ENCODE results near the gene GOLGA8B. TPM values are rescaled to one million over a fixed set of nuclear protein-coding genes. Genes with fewer than 3 reads are reported as not detected.

Gene GOLGA8B, protein sequence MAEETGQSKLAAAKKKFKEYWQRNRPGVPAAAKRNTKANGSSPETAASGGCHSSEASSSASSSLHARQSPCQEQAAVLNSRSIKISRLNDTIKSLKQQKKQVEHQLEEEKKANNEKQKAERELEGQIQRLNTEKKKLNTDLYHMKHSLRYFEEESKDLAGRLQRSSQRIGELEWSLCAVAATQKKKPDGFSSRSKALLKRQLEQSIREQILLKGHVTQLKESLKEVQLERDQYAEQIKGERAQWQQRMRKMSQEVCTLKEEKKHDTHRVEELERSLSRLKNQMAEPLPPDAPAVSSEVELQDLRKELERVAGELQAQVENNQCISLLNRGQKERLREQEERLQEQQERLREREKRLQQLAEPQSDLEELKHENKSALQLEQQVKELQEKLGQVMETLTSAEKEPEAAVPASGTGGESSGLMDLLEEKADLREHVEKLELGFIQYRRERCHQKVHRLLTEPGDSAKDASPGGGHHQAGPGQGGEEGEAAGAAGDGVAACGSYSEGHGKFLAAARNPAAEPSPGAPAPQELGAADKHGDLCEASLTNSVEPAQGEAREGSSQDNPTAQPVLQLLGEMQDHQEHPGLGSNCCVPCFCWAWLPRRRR
- 14.1 to 22.5 TPM (median 17.9 TPM) in 5 replicates for total RNA-seq (2022; extraction: Qiagen RNA extraction; ENCODE audit: low read depth)

DNA sequence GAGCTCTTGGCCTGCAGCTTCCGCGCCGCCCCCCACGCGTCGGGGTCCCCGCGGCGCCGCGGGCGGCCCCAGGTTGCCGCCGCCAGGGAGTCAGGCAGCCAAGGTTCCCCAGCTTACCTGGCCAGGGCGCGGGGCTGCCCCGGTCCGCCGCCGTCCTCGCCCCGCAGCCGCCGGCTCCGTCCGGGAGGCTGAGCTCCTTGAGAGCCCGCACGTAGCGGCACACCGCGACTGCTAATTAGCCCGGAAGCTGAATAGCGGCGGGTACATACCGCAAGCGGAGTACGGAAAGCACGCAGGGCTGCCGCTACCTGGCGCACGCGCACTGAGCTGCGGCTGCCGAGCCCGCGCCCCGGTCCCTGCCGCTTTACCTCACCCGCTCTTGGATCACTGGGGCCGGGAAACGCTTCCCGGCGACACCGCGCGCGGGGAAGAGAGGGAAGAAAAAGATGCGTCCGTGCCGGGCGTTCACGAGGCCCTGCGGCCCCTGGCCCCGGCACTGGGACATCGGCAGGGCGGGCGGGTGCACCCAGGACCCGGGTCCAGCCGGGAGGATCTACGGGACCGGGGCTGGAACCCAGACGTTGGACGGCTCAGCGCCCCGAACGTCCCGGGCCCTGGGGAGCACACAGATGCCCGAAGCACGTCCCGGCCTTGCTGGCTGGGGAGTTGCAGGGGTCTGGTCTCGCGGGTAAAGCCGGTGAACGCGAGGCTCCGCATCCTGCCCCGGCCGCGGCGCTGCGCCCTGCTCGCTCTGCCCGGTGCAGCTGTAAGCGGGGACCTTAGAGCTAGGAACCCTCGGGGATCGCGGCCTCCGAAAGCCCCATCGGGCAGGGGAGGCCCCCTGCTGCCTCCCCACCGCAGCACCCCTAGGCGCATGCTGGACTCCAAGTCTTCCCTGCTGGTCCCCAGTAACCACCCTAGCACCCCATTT is at the start of gene GOLGA8B:
Gene GOLGA8B (minus strand): TSS at position 253 of the 931 bp plus-strand sequence. CDS start 47,739 bp downstream, outside the sequence.

Other genes starting within 250 kb of the GOLGA8B start
- 3.9 to 7.5 TPM (median 4.8 TPM) in 5 replicates for gene SLC12A6, start 245.9 kb downstream of the GOLGA8B start, total RNA-seq (2022; extraction: Qiagen RNA extraction; ENCODE audit: low read depth)
- gene NOP10, start 240.5 kb downstream of the GOLGA8B start, total RNA-seq (2022; extraction: Qiagen RNA extraction; ENCODE audit: low read depth), result 531 to 628 TPM (median 546 TPM) in 5 replicates
- gene NUTM1, start 240.3 kb downstream of the GOLGA8B start, total RNA-seq (2022; extraction: Qiagen RNA extraction; ENCODE audit: low read depth), result not detected in 5 replicates
- gene LPCAT4, start 216.5 kb downstream of the GOLGA8B start, total RNA-seq (2022; extraction: Qiagen RNA extraction; ENCODE audit: low read depth), result 47.2 to 62.6 TPM (median 59.1 TPM) in 5 replicates
- gene GOLGA8A, start 145.8 kb downstream of the GOLGA8B start, total RNA-seq (2022; extraction: Qiagen RNA extraction; ENCODE audit: low read depth), result 4.9 to 12.8 TPM (median 7.9 TPM) in 5 replicates
- gene GJD2, start 171.3 kb upstream of the GOLGA8B start, total RNA-seq (2022; extraction: Qiagen RNA extraction; ENCODE audit: low read depth), result not detected in 5 replicates
- gene ACTC1, start 211.9 kb upstream of the GOLGA8B start, total RNA-seq (2022; extraction: Qiagen RNA extraction; ENCODE audit: low read depth), result 0.10 to 0.27 TPM (median 0.16 TPM) in 4 of 5 replicates, not detected in the other